Measurements from ENCODE around the gene CTBP2.

CTBP2 gene

GRCh38 chr10:125080984-125081383 lies 79.4 kb downstream of the CTBP2 start:
- no peak for DNase-seq (ENCODE audit: extremely low spot score)
- TF ChIP-seq SUZ12 (IDR thresholded peaks at IDR 0.05), result no peak
- TF ChIP-seq PKNOX1 (IDR thresholded peaks at IDR 0.05), result no peak
- CTCF ChIA-PET, result interaction anchor here (0.7 kb wide), 1 partner anchor 20 kb away, joined by 3 read pairs; no protein-coding TSS in a partner anchor
- POLR2A ChIA-PET, result no interaction called here

GRCh38 chr10:125080296-125080695 lies 80.1 kb downstream of the CTBP2 start:
- ChIA-PET CTCF (interaction anchor here (0.7 kb wide), 1 partner anchor 19 kb away, joined by 3 read pairs; no protein-coding TSS in a partner anchor), POLR2A (no interaction called here)
- DNase-seq (ENCODE audit: extremely low spot score), result no peak
- no peak for TF ChIP-seq L3MBTL2 (conservative IDR thresholded peaks at IDR 0.05)
- no peak for TF ChIP-seq SUZ12 (IDR thresholded peaks at IDR 0.05)
- no peak for TF ChIP-seq LEF1 (IDR thresholded peaks at IDR 0.05; ENCODE audit: borderline replicate concordance)
- no peak for TF ChIP-seq FOXA1 (IDR thresholded peaks at IDR 0.05)
- no peak for TF ChIP-seq ARNT (IDR thresholded peaks at IDR 0.05)
- TF ChIP-seq ZNF384 (IDR thresholded peaks at IDR 0.05), result no peak
- TF ChIP-seq SP1 (IDR thresholded peaks at IDR 0.05), result no peak
- no peak for TF ChIP-seq FOXK2 (IDR thresholded peaks at IDR 0.05)
- TF ChIP-seq CTBP1 (IDR thresholded peaks at IDR 0.05; ENCODE audit: borderline replicate concordance), result no peak

- TF ChIP-seq SUZ12 (IDR thresholded peaks at IDR 0.05) (no peak), PKNOX1 (IDR thresholded peaks at IDR 0.05) (no peak), ARNT (IDR thresholded peaks at IDR 0.05) (no peak), LEF1 (IDR thresholded peaks at IDR 0.05; ENCODE audit: borderline replicate concordance) (no peak), CTBP1 (IDR thresholded peaks at IDR 0.05; ENCODE audit: borderline replicate concordance) (no peak), ELF4 (IDR thresholded peaks at IDR 0.05) (no peak), HDGF (IDR thresholded peaks at IDR 0.05; ENCODE audit: borderline replicate concordance) (no peak), FOXA1 (IDR thresholded peaks at IDR 0.05) (no peak), FOXK2 (IDR thresholded peaks at IDR 0.05) (no peak), FOXM1 (IDR thresholded peaks at IDR 0.05; ENCODE audit: borderline replicate concordance) (no peak), BHLHE40 (IDR thresholded peaks at IDR 0.05; ENCODE audit: borderline replicate concordance) (no peak), NFRKB (IDR thresholded peaks at IDR 0.05) (no peak), TARDBP (IDR thresholded peaks at IDR 0.05) (no peak), ZNF384 (IDR thresholded peaks at IDR 0.05) (no peak), SP1 (IDR thresholded peaks at IDR 0.05) (no peak), L3MBTL2 (conservative IDR thresholded peaks at IDR 0.05) (no peak)
- DNase-seq (ENCODE audit: extremely low spot score), result no peak
- POLR2A ChIA-PET, result no interaction called here
- CTCF ChIA-PET, result no interaction called here
Observed at GRCh38 chr10:125079091-125079600, 81.2 kb downstream of the CTBP2 start.

GRCh38 chr10:125076891-125077541 lies 83.3 kb downstream of the CTBP2 start:
- CTCF ChIA-PET, result interaction anchor here (1.1 kb wide), 1 partner anchor 29 kb away, joined by 3 read pairs; no protein-coding TSS in a partner anchor

GRCh38 chr10:125076121-125076825 lies 84.1 kb downstream of the CTBP2 start:
- no peak for TF ChIP-seq FOXA1 (IDR thresholded peaks at IDR 0.05)
- TF ChIP-seq ELF4 (IDR thresholded peaks at IDR 0.05), result no peak
- TF ChIP-seq CTBP1 (IDR thresholded peaks at IDR 0.05; ENCODE audit: borderline replicate concordance), result no peak
- no peak for TF ChIP-seq FOXK2 (IDR thresholded peaks at IDR 0.05)
- TF ChIP-seq ZNF384 (IDR thresholded peaks at IDR 0.05), result no peak
- TF ChIP-seq ARNT (IDR thresholded peaks at IDR 0.05), result no peak
- TF ChIP-seq LEF1 (IDR thresholded peaks at IDR 0.05; ENCODE audit: borderline replicate concordance), result no peak
- no peak for TF ChIP-seq SUZ12 (IDR thresholded peaks at IDR 0.05)
- no peak for DNase-seq (ENCODE audit: extremely low spot score)
- POLR2A ChIA-PET, result no interaction called here
- CTCF ChIA-PET, result interaction anchor here (1.1 kb wide), 1 partner anchor 28 kb away, joined by 3 read pairs; no protein-coding TSS in a partner anchor

More at GRCh38 chr10:125076891-125077541, 83.3 kb downstream of the CTBP2 start:
- no peak for DNase-seq (ENCODE audit: extremely low spot score)
- TF ChIP-seq ARNT (IDR thresholded peaks at IDR 0.05), result no peak
- TF ChIP-seq ZNF384 (IDR thresholded peaks at IDR 0.05), result no peak
- TF ChIP-seq SP1 (IDR thresholded peaks at IDR 0.05), result no peak
- no peak for TF ChIP-seq NFRKB (IDR thresholded peaks at IDR 0.05)
- no peak for TF ChIP-seq BHLHE40 (IDR thresholded peaks at IDR 0.05; ENCODE audit: borderline replicate concordance)
- TF ChIP-seq ELF4 (IDR thresholded peaks at IDR 0.05), result no peak
- POLR2A ChIA-PET, result no interaction called here

- TF ChIP-seq HDGF (IDR thresholded peaks at IDR 0.05; ENCODE audit: borderline replicate concordance) (no peak), ZNF384 (IDR thresholded peaks at IDR 0.05) (no peak), ARNT (IDR thresholded peaks at IDR 0.05) (no peak), SUZ12 (IDR thresholded peaks at IDR 0.05) (no peak), NFRKB (IDR thresholded peaks at IDR 0.05) (no peak), FOXM1 (IDR thresholded peaks at IDR 0.05; ENCODE audit: borderline replicate concordance) (no peak), L3MBTL2 (conservative IDR thresholded peaks at IDR 0.05) (no peak), CTBP1 (IDR thresholded peaks at IDR 0.05; ENCODE audit: borderline replicate concordance) (no peak), ELF4 (IDR thresholded peaks at IDR 0.05) (no peak), FOXA1 (IDR thresholded peaks at IDR 0.05) (no peak), BHLHE40 (IDR thresholded peaks at IDR 0.05; ENCODE audit: borderline replicate concordance) (no peak), PKNOX1 (IDR thresholded peaks at IDR 0.05) (no peak), SP1 (IDR thresholded peaks at IDR 0.05) (no peak), TARDBP (IDR thresholded peaks at IDR 0.05) (no peak), FOXK2 (IDR thresholded peaks at IDR 0.05) (no peak), LEF1 (IDR thresholded peaks at IDR 0.05; ENCODE audit: borderline replicate concordance) (no peak)
- ChIA-PET POLR2A (no interaction called here), CTCF (no interaction called here)
- no peak for DNase-seq (ENCODE audit: extremely low spot score)
Observed at GRCh38 chr10:125073996-125074395, 86.4 kb downstream of the CTBP2 start.
